Hematopoietic multipotent progenitor cell treated with erythropoietin and hydrocortisone succinate and interleukin-3 and kit ligand, for 17 days (in vitro differentiated cells): ENCODE measurements around the gene ALDOB.

Experiments used
- DNase-seq: peaks from one replicate; pipeline ENCODE4 v3.0.0-alpha.2; 2015; ENCODE audit warnings: low spot score

ALDOB gene

DNA sequence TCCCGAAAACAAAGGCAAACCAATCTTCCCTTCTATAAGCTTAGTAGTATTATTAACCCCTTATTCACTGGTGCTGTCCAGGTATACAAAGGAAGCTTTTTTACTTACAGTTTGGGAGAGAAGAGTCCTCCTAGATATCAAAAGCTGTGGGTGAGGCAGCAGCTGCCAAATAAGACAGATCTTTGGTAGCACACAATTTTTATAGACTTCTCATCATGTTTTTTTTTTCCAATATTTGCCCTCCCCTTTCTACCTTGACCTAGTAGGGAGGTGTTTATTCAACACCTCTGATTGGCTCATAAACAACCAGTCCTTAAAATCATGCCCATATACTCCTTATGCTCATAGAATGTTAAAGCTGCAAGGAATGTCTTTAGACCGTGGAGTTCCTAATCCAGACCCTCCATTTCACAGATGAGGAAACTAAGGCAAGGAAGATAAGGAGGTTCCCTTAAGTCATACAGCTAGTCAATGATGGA is at the start of gene ALDOB:
TSS of gene ALDOB (minus strand) at position 174 of the 479 bp plus-strand sequence. CDS start 4,887 bp downstream, outside the sequence.
- no peak for DNase-seq

DNA sequence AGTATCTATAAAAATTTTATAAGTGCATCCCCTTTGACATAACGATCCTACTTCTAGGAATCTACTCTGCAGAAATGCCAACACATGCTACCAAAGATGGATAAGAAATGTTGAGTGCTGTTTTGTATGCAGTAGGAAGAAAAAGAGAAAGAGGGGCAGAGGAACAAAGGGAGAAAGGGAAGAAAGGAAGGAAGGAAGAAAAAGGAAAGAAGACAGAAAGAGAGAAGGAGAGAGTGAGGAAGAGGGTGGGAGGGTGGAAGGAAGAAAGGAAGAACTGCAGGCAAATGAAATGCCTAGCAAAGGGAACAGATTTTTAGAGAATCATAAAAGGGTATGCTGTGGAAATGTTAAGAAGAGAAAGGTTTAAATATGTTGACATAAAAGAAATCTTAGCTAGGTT is 48.5 kb upstream of the ALDOB start:
- no peak for DNase-seq

DNA sequence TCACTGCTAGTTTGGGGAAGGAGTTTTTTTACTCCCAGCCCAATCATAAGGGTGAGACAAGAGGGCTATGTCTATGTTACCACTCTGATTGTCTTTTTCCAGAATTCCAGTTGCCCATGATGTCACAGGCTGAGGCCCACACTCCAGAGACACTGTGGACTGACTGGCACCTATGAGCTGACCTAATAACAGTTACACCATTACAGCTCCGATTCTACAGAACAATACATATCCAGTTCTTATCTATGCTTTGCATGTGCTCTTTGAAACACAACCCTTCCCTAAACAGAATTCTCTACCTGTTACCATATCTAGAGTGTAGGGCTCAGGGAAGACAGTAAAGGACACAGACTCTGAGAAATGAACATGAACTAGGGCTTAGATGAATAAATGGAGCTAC is 45.7 kb upstream of the ALDOB start:
- no peak for DNase-seq

DNA sequence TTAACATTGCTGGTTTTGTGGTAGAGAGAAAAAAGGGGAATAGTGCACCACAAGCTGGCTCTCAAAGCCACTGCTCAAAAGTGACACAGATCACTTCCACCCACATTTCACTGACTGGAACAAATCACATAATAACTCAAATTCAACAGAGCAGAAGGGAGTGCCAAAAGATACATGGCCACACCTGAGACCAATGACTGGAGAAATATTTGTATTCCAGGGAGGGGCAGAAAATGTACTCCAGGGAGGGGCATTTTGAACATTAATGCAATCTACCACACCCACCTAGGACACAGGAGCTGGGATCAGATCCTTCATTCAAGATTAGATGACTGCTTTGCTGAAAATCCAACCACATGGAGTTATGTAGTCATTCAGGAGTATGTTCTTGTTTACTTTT is 44.8 kb upstream of the ALDOB start:
- no peak for DNase-seq

DNA sequence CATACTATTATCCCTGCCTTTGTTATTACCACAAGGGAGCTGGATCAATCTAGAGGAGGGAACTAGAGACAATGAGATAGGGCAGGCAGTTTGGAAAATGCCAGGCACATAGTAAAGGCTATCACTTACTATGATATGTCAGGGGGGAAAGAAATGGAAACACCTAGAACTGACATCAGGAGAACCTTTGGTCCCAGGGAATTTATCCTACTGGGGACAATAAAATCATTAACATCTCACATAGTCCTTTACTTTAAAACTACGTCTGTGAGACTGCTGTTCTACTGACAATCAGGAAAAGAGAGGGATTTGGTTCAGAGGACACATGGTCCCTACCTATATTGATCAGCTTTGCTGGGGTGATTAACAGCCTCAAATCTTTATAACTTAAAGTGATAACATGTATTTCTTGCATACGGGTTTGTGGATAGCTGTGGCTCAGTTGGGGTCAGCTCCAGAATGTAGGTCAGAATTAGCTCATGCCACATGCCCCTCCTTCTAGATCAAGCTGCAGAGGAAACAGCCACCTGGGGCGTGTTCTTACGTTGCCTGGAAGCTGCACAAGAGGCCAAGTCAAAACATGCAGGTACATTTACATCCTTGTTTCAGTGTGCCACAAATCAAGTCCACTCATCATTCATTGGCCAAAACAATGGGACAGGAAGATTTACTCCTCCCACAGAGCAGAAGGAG is 43.9 kb upstream of the ALDOB start:
- no peak for DNase-seq

DNA sequence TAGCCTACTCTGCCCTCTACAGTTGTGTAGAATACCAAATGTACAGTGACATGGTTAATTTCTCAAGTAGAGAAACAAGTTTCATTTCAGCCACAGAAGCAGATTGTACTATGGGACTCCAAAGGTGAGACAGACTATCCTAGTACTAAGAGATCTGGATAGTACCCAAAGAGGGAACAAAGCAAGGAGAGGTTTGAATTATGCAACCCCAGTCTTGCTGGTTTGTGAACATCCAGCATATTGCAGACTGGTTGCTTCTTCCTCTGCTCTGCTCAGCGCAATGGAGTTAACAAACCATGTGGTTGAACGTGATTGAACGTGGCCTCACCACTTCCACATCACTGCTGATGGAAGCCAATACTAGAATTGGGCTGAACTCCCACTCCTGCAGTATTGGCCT is 43.3 kb upstream of the ALDOB start:
- DNase-seq = no peak

DNA sequence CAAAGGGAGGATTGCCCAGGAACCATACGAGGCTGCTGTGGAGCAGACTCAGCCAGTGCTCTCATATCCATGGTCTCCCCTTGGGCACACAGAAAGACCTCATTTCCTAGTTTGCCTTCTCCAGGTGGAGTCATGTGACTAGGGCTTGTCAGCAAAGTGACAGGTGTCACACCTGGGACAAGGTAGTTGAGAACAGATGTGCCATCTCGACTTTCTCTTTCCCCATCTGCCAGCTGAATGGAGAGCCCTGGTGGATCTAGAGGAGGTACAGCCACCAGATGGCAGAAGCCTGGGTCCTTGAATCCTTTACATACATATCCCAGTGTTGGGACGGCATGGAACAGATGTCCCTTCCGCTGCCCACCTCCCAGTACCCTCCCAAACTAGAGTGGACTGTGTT is 42.9 kb upstream of the ALDOB start:
- DNase-seq = no peak

DNA sequence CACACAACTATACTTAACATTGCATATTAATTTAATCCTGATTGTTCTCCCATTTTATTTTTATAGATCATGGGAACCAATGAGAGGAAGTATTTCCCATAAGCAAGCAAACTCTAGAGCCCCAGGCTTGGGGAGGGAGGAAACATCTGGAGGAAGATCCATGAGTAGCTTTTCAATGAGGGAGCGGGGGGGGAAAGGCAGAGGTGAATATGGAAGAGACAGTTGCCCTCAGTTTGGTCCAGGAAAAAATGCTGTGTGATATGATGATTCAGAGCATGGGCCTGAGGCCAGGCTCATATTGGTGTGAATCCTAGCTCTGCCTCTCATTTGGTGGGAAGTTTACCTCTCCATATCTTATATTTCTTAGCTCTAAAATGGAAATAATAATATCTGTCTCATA is 42.2 kb upstream of the ALDOB start:
- no peak for DNase-seq

DNA sequence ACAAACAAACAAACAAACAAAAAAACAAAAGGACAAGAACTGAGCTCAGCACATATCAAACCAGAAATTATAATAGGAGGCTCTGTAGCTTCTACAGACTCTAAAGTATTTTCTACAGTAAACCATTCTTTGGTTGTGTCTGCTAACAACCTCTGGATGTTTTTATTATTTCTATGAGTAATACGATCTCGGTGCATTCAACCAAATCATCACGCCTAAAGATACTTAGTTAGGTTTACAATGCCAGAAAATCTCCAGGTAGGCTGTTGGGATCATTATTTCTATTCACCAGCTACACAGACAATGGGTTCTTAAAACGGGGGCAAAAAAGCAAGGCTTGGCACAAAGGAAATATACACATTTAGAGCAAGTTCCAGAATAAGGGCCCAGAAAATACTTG is 41.6 kb upstream of the ALDOB start:
- no peak for DNase-seq

DNA sequence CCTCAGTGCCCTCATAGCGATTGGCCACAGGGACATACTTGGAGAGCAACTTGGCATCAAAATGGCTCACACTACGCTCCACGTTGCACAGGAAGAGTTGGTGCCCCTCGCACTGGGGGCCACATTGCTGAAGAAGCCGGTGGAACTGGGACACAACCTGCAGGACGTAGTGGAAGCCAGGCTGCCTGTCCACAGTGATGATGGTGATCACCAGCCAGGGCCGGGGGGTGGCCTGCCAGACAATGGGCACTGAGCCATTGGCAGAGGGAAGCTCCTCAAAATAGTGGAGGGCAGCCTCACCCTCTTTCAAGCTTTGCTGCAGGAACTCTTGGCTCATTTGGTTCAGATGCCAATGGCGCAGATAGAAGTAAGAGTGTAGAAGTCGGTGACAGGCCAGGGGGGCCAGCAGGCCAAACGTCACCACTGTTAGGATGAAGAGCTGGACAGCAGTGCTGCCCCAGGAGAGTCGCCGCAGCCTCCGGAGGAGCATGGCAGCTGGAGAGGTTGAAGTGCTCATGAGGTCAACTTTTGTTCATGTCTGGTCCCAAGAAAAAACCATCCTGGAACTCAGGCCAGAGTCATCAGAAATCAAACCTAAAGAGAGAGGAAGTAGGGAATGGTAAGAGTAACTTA is 41.1 kb upstream of the ALDOB start:
- DNase-seq = no peak

DNA sequence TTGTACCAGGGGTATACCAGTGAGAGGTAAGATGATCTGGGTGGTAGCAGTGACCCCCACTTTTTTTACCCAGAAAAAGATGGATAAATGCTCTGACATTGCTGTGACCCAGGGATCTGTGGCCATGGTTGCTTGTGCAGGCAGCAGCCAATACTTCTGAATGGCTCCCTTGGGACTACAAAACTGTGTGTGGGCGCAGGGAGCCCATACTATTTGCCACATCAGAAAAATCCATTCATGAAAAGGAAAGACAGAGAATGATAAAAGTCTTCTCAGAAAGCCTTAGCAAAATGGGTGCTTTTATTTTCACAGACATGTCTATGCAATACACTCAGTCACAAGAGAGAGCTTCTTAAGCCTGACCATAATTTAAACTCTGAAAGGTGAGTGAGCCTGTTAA is 37.3 kb upstream of the ALDOB start:
- DNase-seq = no peak

DNA sequence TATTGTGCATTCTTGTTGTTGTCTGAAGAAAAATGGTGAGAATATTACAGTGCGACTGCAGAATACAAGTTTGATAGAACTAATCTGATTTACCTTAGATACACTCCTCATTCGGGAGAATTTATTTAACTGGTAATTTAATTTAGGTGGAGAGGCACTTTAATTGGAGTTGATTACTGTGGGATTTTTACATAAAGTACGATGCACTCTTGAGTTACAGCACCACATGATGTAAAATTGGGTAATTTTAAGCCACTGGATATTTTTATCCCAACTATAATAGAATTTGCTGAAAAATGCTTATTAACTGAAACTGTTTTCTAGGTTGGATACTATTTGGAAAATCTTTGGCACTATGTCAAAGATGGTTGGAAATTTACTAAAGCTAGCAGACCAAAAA is 35.4 kb upstream of the ALDOB start:
- DNase-seq = no peak

DNA sequence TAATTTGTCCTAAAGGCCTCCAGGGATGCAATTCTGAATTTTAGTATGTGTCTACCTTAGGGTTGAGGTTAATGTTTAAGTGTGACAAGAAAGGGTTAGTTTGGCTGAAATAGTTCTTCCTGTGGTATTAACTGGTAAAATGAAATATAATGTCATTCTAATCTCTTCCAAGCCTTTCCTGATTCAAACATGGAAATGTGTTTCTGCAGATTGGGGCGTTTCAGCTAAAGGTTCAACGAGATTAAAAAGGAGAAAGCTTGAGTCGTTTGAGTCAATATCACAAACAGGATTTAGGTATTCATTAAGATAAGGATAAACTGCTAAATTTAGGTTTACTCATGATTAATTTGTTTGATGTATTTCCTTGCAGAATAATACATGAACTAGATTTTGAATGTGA is 34.4 kb upstream of the ALDOB start:
- no peak for DNase-seq

DNA sequence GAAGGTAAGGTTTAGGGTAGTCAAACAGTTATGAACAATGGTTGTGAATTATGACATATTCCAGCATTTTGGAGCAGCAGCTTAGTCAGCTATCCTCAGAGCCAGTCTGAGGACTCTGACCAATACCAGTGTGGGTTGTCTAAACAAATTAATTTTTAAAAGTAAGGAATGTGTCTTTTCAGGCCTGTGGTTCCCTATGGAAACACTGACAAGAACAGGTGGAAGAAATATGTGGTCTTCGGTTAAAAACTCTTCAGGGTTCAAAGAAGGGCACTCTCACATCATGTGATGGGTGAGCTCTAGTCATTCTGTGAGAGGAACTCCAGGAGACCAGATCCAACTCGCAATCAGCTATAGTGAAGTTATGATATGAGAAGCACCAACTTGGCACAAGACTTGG is 33.5 kb upstream of the ALDOB start:
- no peak for DNase-seq

DNA sequence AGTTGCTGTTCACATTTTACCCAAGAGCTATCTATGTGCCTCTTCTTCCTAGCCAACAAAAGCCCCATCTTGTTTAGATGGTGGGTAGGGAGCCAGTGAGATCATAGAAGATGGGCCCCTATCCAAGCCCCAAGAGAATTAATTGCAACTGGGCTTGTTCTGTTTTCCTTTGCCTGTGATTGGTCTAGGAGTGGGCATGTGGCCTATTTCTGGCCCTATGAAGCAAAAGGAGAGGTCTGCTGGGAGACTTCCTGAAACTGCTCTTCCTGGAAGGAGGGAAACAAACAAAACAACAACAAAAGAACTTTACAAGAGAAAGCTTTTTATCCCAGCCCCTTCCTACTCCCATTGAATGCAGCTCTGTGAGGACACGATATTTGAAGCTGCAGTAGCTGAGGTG is 32.5 kb upstream of the ALDOB start:
- DNase-seq = no peak

DNA sequence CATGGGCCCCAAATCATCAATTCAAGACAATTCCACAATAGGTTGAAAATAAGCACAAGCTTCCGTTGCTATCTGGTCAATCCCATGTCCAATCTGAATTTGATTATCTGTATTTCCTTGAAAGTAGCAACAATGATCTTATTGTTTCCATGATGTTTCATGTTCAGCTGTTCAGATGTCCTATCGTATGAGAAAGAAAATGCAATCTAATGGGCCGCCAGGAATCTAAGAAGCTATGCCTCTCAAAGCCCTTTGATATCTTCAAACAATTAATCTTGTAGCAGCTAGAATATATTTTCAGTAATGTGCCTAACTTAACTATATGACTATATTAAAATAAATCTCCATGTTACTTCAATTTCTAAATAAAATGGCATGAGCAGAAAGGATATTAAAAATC is 32.1 kb upstream of the ALDOB start:
- no peak for DNase-seq

DNA sequence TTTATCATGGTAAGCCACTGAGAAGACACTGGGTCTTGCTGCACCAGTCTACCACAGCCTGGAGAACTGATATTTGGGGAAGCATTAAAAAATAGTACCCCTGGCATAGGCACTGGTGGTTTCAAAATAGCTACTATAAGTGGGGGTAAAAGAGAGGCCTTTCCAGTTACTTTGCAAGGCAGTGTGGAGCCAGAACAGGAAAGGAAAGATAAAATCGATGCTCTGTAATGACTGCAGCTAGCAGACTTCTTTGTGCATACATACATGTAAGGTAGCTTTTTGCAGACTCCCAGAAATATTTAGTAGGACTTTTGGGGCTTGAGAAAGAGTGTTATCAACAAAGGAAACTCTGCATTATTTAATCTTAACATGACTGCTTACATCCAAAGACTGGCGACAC is 31.3 kb upstream of the ALDOB start:
- DNase-seq = no peak

DNA sequence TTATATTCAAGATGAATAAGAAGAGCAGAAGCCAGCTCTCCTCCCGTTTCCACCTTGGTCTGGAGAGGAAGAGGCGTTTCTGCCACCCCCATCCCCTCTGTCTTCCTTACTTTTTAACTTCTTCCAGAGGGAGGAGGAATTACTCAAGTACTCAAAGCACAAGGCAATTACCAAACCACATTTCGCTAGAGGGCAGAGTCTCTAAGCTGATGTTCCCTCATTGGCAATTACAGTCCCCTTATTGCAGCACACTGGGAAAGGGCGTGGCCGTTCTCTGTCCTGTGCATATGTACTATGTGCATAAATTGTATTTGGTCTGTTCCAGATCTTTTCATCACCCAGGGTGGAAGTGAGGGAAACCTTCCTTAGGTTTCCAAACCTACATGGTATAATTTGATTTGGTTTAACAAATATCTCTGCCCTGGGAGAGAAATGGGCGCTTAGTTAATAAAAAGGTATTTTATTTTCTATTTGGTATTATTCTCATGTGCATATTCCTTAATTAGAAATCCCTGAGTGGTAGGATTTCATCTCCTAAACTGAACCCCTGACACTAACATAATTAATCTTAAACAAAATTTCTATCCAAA is 29.8 kb upstream of the ALDOB start:
- DNase-seq = peak; percentile 19

DNA sequence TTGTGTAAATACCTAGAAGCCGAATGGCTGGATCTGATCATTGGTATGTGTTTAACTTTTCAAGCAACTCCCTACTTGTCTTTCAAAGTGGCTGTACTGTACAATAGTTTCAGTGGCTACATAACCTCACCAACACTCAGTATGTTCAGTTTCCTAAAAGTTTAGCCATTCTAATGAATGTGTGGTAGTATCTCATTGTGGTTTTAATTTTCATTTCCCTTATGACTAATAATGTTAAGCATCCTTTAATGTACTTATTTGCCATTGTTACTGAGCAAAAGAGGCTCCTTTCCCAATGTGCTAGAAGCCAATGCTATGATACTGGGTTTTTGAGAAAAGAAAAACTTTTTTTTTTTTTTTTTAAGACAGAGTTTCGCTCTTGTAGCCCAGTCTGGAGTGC is 27.8 kb upstream of the ALDOB start:
- DNase-seq = no peak

DNA sequence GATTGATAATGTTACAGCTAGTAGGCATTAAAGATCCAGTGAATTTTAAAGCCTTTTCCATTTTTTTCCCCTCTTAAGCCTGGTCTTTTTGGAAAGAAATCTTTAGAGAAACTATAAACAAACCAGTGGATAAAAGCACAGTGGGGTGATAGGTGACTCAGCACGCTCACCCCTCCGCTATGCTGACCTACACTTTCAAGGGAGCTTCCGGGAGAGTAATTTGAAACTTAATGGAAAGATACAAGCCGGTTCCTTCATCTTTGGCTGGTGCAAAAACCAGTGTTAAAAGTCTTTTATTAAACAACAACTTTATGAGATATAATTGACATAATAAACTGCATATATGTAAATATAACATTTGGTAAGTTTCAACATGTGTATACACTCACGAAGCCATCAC is 27.0 kb upstream of the ALDOB start:
- no peak for DNase-seq

DNA sequence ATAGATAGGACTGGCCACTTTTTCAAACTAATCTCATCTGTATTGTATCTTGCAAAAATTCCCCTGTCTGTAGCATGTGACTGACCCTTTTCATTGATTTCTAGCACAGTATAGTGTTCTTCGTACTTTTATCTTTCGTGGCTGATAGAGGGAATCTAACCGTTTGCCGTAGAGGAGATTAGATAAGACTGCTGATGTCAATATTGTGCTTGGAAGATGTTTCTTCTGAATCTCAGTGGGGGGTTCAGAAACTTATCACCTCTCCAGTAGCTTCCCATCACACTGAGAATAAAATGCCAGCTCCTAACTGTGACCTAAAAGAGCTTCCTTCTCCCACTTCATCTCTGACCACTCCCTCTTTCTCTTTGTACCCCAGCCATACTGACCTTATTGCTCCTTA is 25.4 kb upstream of the ALDOB start:
- DNase-seq = no peak

DNA sequence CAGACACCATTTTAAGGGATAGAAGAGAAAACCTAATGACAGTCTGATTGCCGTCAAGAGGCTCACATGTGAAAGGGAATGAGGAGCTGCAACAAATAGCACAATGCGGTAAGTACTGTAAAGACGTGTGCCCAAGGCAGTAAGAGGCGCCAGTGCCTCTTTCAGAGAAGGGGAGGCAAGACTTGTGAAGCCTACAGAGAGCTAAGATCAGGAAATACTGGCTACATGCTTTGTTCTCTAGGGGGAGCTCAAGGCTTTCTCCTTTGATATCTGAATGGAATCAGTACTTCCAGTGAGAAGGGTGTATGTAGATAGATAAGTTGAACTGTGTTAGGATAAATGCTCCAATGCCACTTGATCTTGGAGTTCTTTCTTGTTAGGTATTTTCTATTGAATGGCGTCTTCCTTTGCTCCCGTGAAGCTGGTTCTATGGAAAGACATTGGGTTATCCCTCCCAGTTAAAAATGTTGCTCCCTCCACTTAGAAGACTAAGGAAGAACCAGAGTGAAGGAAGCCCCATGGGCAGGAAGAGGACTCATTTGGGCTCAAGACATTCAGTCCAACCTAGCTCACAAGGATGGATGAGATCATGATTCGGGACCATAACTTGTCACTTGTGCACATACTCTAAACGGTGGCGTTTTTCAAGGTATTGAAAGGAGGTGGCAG is 23.5 kb upstream of the ALDOB start:
- DNase-seq = peak; percentile 54

DNA sequence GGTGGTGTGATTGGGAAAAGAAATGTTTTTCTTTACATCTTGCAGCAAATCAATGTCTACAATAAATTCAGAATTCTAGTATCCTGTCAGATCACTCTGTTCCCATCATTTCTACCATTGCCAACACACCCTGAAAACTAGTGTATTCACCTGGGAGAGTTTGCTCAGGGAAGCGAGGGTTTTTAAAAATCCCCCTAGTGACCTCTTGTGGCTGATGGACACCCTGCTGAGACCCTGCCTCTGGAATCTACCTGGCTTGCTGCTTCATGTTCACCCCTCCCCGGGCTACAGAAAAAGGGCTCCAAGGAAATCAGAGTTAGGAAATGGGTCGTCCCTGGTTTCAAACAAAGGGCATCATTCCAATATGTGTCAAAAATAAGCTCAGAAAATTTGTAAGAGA is 21.4 kb upstream of the ALDOB start:
- DNase-seq = no peak
